GM12891 (cell line): ENCODE results near the gene RNASEH2C.

Source experiments
- POLR2AphosphoS5 ChIP-seq: IDR thresholded peaks from 2 replicates; pipeline ENCODE4 v1.6.1; 2011; ENCODE audit warnings: low read depth, low read length, control low read depth
- TAF1 ChIP-seq: IDR thresholded peaks from 2 replicates; pipeline ENCODE4 v1.6.1; 2011; ENCODE audit warnings: low read depth, low read length, control low read depth

DNA sequence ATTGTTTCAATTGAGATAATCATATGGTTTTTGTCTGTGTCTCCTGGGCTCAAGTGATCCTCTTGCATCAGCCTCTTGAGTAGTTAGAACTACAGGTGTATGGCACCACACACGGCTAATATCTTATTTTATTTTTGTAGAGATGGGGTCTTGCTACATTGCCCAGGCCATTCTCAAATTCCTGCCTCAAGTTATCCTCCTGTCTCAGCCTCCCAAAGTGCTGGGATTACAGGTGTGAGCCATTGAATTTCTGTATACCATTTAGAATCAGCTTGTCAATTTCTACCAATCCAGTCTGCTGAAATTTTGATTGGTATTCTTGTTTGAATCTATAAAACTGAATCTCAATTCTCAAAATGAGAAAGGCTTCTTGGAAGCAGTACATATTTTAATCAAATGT is 18.9 kb downstream of the RNASEH2C start:
- no peak for TF ChIP-seq POLR2AphosphoS5
- no peak for TF ChIP-seq TAF1
